Hematopoietic multipotent progenitor cell treated with erythropoietin and hydrocortisone succinate and interleukin-3 and kit ligand, for 6 days (in vitro differentiated cells): ENCODE measurements around the gene VSIG10L.
A peak's percentile ranks its signal among the peaks of the same experiment; 100 is the strongest.

ENCODE experiments used
- DNase-seq: peaks from one replicate; pipeline ENCODE4 v3.0.0-alpha.2; 2015

The VSIG10L gene

GRCh38 chr19:51337861-51338562 is 3.9 kb downstream of the VSIG10L start:
- DNase-seq, result no peak

GRCh38 chr19:51337141-51337860 is 4.6 kb downstream of the VSIG10L start:
- DNase-seq, result no peak

GRCh38 chr19:51333836-51334460 is 8.0 kb downstream of the VSIG10L start:
- DNase-seq, result no peak

GRCh38 chr19:51331716-51332115 is 10.2 kb downstream of the VSIG10L start:
- no peak for DNase-seq

GRCh38 chr19:51331193-51331592 is 10.7 kb downstream of the VSIG10L start:
- no peak for DNase-seq

- DNase-seq, result no peak
Observed at GRCh38 chr19:51330366-51330765, 11.6 kb downstream of the VSIG10L start.

DNA sequence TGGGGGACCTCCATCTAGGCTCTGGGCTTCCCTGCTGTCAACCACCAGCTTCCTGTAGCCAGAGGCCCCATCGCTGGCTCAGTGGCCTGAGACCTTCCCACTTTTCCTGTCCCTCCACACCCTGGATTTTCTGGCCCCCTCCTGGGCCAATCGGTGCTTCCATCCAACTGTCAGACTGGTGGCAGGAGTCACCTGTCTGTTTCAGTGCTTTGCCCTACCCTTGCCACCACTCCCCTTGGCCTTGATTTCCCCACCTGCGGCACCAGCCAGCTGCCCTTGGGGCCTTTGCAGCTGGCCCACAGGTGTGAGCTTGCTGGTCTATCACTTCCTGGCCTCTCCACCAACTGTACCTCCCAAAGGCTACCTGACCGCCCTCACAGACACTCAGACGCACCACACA is 12.5 kb downstream of the VSIG10L start:
- no peak for DNase-seq

GRCh38 chr19:51327066-51328001 is 14.6 kb downstream of the VSIG10L start:
- peak; percentile 88 for DNase-seq

- DNase-seq, result no peak
Observed at GRCh38 chr19:51326216-51327065, 15.5 kb downstream of the VSIG10L start.

GRCh38 chr19:51325161-51325976 is 16.6 kb downstream of the VSIG10L start:
- DNase-seq, result no peak

GRCh38 chr19:51324167-51324481 is 17.8 kb downstream of the VSIG10L start:
- DNase-seq, result no peak

DNA sequence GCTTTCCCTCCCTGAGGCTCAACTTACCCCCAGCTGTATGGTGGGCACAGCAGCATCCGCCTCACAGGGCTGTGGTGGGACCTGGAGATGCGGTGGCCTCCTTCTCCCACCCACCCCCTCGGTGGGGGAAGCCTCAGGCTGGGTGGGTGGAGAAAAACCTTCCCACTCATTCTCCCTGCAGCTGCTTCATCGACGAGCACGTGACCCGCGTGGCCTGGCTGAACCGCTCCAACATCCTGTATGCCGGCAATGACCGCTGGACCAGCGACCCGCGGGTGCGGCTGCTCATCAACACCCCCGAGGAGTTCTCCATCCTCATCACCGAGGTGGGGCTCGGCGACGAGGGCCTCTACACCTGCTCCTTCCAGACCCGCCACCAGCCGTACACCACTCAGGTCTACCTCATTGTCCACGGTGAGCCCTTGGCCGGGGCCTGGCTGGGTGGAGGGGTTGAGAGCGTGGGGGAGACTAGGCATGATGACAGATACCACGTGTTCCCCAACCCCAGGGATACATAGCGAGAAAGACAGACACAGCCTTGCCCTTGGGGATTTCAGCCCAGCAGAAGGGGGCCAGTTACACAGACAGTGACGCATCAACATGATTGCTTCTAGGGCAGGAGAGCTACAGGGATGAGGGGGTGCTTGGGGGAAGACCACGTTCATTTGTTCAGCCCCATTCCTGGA is 18.3 kb downstream of the VSIG10L start:
- no peak for DNase-seq

GRCh38 chr19:51321799-51322198 is 20.1 kb downstream of the VSIG10L start:
- DNase-seq, result no peak

- no peak for DNase-seq
Observed at GRCh38 chr19:51320280-51320657, 21.7 kb downstream of the VSIG10L start.

DNA sequence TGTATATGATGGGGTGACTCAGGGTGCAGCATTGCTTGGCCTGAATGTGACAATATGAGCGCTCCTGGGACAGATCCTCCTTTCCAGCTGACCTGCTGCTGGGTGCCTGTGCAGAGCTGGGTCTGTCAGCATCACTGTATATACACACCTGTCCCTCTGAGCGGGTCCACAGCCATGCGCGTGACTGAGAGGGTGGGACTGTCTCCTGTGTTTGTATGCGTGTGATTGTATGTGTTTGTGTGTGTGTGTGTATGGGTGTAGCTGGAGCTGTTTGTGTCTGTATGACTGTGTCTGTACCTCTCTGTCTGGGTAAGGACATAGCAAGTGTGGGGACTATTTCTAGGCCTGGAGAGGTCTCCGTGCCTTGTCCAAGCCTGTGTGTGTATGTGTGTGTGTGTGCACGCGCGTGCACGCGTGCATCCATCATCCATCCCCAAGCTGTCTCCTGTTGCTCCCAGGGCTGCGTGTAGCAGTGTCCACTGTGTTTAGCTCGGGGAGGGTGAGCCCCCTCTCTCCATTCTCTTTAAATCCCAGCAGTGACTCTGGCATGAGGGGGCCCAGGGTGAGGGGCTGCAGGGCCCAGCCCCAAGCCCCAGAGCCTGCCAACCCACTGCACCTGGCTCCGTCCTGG is 22.2 kb downstream of the VSIG10L start:
- DNase-seq, result no peak

DNA sequence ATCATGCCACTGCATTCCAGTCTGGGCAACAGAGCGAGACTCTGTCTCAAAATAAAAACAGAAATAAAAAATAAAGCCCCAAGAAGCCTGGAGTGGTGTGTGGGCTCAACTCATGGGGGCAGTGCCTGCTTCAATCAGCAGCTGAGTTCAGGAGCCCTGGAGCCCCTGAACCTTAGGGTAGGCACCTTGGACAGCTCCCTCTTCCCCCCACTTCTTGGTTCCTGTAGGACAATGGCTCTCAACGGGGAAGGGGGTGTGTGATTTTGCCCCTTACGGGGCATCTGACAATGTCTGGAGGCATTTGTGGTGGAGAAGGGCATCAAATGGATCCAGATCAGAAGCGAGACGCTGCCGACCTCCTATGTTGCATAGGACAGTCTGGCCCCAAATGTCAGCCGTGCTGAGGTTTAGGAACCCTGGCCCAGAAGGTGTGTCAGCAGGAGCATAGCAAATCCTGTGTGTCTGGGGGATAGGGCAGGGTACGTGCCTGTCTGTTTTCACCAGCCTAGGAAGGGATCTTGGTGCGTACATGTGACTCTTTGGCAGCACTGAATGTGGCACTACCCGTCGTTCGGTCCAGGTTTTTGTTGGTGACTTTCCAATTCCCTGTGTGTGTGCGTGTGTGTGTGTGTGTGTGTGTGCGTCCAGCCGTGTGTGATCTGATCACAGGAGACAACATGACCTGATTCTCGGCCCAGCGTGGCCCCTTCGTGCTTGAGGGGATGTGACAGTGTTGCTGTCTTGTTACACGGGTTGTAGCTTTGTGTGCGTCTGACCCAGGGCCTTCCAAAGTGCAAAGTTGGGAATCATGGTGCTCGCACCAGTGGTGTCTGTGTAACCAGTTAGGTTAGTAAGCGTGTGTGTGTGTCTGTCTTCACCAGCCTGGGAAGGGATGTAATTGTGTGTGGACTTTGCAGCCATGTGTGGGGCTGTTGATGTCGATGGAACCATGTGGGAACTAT is 23.0 kb downstream of the VSIG10L start:
- DNase-seq, result peak; percentile 43

GRCh38 chr19:51317968-51318367 is 24.0 kb downstream of the VSIG10L start:
- DNase-seq, result no peak

DNA sequence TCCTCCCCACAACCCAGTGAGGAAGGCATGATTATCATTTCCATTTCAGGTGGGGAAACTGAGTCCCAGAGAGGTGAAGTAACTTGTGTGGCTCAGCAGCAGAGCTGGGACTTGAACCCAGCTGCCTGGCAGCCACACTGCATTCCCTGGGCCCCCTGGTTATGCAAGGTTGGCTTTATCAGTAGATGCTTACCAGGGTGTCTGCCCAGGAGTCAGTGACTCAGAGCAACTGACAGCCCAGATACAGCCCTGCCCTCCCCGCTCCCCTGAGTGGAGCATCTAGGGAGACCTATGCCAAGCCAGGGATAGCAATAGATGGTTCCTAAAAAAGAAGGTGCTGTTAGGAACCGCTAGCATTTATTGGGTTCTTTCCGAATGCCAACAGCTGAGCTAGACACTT is 24.6 kb downstream of the VSIG10L start:
- peak; percentile 58 for DNase-seq

GRCh38 chr19:51316688-51317087 is 25.3 kb downstream of the VSIG10L start:
- no peak for DNase-seq
